Renal cortex interstitium (tissue), 11 donors: ENCODE measurements around the gene TMEFF2. TPM values are rescaled to one million over a fixed set of nuclear protein-coding genes. Genes with fewer than 3 reads are reported as not detected.

Source experiments
- DNase-seq, 11 donors: peaks; one replicate each; pipeline ENCODE4 v3.0.0-alpha.2; 2013; ENCODE audit warnings: low read depth in 9 of 11, low spot score in 4 of 11; ENCODE audit errors: extremely low read depth in 1 of 11
- polyA plus RNA-seq, 3 donors: library from polyadenylated mRNA; unstranded; fragments of 120-200 nt; gene quantifications; one replicate each; pipeline ENCODE4 v1.2.1, GENCODE V29; 2013; ENCODE audit not compliant: insufficient read length in 3 of 3

The TMEFF2 gene
- polyA plus RNA-seq, 3 donors = 9.0 to 15.6 (median 10.9) TPM

DNA sequence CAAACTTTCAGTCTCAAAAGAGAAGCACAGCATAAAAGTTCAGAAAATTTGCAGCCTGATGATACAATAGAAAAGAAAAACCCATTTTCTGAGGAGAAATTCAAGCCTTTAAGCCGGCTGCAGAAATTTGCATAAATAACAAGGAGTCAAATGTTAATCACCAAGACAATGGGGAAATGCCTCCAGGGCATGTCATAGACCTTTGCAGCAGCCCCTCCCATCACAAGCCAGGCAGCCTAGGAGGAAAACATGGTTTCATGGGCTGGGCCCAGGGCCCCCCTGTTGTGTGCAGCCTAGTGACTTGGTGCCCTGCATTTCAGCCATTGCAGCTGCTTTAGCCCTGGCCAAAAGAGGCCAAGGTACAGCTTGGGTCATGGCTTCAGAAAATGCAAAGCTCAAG, 293.7 kb downstream of the TMEFF2 start:
- DNase-seq = no peak

DNA sequence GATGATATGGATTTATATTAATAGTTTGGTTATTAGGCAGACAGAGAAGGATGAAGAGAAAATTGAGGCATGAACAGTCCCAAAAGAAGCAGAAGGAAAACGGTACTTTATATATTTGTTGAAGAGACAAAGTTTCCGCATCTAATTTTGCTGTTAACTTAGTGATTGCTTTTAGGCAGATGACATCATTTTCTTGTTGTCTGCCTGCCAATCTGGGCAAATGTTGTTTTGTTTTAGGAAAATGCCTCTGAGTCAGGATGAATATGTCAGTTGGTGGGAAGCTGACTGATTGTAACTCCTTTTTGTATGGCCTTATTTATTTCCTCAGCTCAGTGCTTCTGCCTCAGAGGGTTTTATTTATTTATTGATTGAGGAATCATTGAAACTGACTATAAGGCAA, 295.3 kb downstream of the TMEFF2 start:
- DNase-seq = no peak
